ENCODE results near the gene UGT2B28.
"Not testable (repeated sequence)": the region's sequence is repeated elsewhere in the genome, so short reads cannot be mapped to it uniquely, and the experiment has no call there.

Gene UGT2B28

DNA sequence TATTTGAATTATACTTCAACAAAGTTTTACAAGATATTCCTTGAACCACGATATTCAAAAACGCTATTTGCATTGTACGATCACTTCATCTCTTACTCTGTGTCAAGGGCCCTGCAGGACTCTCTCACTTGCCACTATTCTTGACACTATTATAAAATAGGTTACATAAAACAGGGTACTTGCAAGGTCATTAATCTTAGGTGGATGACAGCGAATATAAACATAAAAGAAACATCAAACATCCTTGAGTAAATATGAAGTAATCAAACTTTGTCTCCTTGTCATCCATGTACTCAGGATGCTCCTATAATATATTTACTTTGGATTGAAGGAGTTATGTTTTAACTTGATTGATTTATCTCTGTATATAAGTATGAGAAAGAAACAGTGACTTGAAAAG is at the start of gene UGT2B28:
UGT2B28 (plus strand) TSS at position 395 of the 400 bp plus-strand sequence. CDS start 26 bp downstream, outside the sequence.
- DNase-seq (ENCODE audit: low read depth in 2 of 2), result not testable (repeated sequence)

DNA sequence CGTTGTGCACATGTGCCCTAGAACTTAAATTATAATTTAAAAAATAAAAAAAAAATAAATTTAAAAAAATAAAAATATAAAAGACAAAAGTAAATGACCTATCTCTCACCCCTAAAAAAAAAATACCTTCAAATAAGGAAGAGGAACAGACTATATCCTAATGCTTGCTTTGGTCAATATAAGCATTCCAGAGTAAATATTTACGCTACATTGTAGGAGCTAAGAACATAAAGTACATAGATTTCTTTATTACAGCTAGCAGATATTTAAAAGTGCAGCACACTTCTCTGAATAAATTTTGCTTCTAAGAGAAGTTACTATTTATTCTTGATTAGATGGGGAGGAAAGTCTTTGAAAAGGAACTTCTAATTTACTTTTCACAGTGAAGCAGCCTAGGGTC is 41.2 kb upstream of the UGT2B28 start:
- DNase-seq (ENCODE audit: low read depth in 2 of 2), result no peak

DNA sequence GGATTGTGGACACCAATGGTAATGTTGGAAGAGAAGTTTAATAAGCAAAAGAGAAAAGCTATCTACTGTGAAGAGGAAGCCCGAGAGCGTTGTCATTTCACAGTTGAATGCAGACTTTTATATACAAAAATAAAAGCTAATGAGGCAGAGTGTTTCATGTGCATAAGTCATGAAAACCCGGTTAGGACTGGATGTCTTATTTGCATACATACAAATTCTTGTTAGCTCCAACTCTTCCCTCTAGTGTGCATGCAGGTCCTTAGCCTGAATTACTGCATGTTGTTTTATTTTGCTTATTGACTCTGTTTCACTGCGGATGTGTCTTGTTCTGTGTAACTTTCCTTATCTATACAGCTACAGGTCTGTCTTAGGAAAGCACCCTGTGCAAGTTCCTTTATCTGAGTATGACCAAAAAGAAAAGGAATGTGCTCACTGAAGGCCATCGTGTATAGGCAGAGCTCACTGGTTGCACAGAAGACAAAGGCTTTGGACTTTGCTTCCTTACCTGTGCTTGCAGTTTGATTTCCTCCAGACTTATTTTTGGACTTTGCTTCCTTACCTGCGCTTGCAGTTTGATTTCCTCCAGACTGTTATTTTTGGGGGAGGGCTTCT is 40.6 kb upstream of the UGT2B28 start:
- DNase-seq (ENCODE audit: low read depth in 2 of 2), result no peak

DNA sequence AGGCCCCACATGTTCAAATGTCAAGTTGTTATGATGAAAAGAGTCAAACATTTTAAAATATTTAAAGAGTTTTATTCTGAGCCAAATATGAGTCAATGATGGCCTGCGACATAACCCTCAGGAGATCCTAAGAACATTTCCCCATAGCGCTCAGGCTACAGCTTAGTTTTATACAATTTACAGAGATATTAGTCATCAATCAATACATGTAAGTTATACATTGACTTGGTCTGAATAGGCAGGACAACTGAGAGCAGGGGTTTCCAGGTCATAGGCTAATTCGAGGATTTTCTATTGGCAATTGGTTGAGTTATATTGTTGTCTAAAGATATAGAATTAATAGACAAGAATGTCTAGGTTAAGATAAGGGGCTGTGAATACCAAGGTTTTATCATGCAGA is 39.5 kb upstream of the UGT2B28 start:
- DNase-seq (ENCODE audit: low read depth in 2 of 2), result not testable (repeated sequence)

DNA sequence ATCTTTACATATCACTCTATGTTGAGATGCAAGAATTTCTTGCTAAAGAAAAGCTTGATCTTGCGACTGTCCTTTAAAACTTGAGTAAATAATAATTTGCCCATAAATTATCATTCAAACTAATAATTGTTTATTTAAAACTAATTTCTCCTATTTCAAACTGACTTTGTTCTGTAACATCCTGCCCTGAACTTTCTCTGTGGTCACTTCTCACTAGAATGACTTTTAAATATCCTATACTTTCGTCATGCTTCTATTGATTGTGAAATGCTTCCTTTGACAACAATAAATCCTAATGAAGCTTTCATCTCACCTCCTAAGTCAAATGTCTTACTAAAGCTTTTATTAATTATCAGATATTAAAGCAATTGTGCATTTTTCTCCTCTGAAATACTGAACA is 38.5 kb upstream of the UGT2B28 start:
- not testable (repeated sequence) for DNase-seq (ENCODE audit: low read depth in 2 of 2)

DNA sequence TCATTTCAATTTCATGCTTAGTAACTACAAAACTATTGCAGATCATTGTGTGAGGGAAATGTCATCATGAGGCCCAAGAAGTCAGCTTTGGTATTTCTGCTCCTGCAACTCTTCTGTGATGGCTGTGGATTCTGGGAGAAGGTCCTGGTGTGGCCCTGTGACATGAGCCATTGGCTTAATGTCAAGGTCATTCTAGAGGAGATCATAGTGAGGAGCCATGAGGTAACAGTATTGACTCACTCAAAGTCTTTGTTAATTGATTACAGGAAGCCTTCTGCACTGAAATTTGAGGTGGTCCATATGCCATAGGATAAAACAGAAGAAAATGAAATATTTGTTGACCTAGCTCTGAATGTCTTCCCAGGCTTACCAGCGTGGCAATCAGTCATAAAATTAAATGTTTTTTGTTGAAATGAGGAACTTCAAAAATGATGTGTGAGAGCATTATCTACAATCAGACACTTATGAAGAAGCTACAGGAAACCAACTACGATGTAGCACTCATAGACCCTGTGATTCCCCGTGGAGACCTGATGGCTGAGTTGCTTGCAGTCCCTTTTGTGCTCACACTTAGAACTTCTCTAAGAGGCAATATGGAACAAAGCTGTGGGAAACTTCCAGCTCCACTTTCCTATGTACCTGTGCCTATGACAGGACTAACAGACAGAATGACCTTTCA is 37.6 kb upstream of the UGT2B28 start:
- DNase-seq (ENCODE audit: low read depth in 2 of 2), result not testable (repeated sequence)

DNA sequence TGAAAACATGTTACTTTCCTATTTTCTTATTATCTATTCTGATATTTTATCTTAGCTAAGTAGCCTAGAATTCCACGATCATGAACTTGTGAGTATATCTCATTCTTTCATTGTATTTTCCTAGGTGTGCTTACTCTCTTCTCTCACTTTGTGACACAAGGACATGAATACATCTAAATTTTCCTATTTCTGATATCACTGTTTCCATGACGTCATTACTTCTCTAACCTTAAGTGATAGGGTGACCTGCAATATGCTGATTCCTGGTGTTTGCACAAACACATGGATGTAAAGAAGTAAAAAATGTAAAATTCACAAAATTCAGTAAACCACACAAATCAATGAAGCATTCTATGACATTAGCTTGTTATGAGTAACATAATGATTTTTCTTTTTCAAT is 29.4 kb upstream of the UGT2B28 start:
- not testable (repeated sequence) for DNase-seq (ENCODE audit: low read depth in 2 of 2)

DNA sequence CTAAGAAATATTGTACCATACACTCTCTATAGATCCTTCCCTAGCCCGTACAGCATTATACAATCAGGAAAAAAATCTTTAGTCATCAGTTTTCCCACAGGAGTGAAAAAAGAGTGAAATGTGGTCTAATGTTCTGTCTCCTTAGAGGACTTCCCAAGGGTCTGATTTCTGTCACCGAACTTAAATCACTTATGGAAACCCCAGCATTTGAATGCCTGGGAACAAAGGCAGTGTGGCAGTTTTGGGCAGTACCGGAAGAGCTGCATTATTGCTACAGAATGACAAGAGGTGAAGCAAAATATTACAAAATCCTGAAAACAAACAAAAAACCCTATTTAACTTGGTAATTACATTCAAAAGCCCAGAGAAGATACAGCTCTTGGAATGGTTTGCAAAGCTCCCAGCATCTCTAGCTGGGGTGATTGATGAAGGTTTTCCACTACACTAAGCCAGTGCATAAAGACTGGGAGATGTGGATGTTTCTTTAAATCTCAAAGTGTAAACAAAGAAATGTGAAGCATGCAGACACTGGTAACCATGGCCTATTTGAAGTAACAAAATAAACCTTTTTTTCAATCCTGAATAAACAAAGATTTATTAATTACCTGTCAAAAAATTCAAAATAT is 27.0 kb upstream of the UGT2B28 start:
- not testable (repeated sequence) for DNase-seq (ENCODE audit: low read depth in 2 of 2)

DNA sequence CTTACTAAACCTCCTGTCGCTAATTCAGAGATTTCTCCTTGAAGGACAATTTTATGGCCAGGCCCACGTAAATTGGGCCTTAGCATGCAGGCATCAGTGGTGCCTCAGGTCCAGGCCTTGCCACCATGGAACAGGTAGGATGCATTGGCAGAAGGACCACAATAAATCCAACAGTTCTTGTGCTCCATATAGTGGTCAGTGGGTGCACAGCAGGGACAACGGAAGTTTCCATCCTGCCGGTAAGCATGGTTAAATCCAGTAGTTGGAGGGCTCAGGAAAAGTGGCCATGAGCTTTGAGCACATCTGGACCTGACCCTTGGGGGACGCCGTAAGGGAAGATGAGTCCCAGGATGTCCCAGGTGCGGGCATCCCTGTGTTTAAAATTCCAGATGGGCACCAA is 11.7 kb upstream of the UGT2B28 start:
- DNase-seq (ENCODE audit: low read depth in 2 of 2), result not testable (repeated sequence)

DNA sequence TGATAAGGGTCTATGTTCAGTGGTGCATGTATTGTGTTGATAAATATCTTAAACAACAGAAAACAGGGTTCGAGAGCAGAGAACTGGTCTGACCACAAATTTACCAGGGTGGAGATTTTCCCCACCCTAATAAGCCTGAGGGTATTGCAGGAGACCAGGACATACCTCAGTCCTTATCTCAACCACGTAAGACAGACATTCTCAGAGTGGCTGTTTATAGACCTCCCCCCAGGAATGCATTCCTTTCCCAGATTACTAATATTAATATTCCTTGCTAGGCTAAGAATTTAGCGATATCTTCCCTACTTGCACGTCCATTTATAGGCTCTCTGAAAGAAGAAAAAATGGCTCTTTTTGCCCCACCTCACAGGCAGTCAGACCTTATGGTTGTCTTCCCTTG is 16.1 kb downstream of the UGT2B28 start:
- DNase-seq (ENCODE audit: low read depth in 2 of 2), result not testable (repeated sequence)

DNA sequence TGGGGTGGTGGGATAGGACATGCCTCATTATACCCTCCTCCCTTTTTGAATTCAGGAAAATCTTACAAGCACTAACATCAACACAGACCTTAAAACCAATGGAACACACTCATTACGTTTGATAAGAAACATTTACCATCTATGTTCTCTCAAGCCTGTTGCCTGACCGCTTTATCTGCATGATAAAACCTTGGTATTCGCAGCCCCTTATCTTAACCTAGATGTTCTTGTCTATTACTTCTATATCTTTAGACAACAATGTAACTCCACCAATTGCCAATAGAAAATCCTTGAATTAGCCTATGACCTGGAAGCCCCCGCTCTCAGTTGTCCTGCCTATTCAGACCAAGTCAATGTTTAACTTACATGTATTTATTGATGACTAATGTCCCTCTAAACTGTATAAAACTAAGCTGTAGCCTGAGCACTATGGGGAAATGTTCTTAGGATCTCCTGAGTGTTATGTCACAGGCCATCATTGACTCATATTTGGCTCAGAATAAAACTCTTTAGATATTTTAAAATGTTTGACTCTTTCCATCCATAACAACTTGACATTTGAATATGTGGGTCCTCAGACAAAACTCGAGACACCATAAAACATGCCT is 28.3 kb downstream of the UGT2B28 start:
- not testable (repeated sequence) for DNase-seq (ENCODE audit: low read depth in 2 of 2)

DNA sequence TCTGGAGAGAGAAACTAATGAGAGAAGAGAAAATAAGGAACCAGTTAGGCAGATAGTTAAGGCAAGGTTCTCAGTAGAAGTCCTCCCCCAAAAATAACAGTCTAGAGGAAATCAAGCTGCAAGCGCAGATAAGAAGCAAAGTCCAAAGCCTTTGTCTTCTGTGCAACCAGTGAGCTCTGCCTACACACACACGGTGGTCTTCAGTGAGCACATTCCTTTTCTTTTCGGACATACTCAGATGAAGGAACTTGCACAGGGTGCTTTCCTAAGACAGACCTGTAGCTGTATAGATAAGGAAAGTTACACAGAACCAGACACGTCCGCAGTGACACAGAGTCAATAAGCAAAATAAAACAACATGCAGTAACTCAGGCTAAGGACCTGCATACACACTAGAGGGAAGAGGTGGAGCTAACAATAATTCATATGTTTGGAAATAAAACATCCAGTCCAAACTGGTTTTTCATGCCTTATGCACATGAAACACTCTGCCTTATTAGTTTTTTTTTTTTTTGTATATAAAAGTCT is 29.3 kb downstream of the UGT2B28 start:
- not testable (repeated sequence) for DNase-seq (ENCODE audit: low read depth in 2 of 2)

DNA sequence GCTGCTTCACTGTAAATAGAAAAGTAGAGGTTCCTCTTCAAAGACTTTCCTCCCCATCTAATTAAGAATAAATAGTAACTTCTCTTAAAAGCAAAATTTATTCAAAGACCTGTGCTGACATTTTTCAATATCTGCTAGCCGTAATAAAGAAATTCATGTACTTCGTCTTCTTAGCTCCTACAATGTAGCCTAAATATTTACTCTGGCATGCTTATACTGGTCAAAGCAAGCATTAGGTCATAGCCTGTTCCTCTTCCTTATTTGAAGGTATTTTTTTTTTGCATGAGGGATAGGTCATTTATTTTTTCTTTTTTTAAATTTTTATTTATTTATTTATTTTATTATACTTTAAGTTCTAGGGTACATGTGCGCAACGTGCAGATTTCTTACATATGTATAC is 30.0 kb downstream of the UGT2B28 start:
- DNase-seq (ENCODE audit: low read depth in 2 of 2), result not testable (repeated sequence)

DNA sequence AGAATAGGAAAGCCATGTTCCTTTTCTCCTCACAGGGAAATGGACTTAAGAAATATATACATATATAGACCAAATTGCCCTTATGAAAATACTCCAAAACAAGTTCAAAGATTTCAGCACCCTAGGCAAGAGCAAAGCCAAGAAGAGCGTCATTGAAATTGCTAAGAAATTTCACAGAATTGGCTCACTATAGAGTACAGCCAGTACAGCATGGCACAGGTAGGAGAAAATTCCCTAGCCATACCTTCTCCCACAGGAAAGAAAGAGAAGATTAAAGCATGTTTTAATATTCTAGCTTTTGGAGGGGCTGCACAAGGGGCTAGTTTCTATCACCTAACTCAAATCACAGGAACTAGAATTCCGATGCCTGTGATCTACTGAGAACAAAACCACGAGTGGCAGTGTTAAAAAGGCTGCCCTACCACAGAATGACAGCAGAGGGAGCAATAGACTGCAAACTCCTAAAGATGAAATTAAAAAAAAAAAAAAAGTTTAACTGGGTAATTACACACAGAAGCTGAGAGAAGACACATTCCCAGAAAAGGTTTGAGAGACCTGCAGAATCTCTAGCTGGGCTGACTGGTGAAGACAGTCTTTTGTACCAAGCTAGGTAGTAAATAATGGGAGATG is 37.5 kb downstream of the UGT2B28 start:
- DNase-seq (ENCODE audit: low read depth in 2 of 2), result not testable (repeated sequence)

DNA sequence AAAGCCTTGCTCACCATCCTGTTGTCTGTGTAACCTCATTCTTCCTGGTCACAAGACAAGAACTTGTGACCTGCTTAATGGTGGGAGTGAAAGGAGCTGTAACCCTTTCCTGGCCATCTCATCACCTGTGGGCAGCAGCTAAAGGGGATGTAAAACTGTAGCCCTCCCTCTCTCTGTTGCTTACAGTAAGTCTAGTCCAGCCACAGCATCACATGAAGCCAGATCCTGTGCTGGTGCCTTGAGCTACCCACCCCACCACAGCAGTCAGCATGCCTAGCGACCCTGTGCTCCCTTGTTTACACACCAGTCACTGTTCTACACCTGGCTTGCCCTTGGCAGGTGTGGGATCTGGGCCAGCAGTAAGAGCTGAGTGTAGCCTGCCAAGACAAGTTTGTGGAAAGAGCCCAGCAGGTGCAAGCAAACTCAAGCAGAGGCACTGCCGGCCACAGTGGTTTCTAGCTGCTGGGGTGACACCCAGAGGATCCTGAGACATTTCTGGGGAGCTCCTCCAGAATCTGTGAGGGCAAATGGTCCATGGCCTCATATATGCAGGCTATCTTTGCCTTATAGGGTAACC is 41.0 kb downstream of the UGT2B28 start:
- no peak for DNase-seq (ENCODE audit: low read depth in 2 of 2)

DNA sequence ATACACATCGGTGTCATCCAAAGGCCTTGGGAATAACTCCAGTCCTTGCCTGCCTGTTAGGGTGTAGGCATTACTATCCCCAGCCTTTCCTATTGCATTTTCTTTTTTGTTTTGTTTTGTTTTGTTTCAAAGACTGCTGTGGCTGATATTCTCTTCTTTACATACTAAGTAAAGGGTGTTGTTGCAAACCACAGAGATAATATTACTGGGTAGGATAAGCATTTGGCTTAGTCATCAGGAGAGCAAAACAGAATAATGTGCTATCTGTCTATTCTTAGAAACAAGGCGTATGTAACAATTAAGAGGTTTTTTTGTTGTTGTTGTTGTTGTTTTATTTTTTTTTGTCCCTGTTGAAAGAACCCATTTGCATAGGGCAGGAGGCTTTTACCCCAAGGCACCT is 41.8 kb downstream of the UGT2B28 start:
- no peak for DNase-seq (ENCODE audit: low read depth in 2 of 2)

DNA sequence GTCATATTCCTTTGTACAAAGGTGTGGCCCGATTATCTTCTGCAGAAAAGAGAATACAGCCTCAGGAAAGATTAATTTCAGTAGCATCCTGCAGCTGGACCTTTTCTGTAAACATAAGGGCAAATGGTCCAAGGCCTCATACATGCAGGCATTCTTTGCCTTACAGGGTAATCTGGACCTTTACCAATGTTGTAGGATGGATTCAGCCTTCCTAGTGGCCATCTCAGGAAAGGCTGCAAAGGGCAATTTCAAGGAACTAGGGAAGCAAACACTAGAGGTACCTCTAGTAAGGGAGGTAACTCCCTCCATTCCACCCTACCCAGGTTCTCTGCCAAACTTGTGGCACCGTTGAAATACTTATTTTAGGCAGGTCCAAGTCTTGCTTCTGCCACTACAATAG is 43.0 kb downstream of the UGT2B28 start:
- DNase-seq (ENCODE audit: low read depth in 2 of 2), result no peak

DNA sequence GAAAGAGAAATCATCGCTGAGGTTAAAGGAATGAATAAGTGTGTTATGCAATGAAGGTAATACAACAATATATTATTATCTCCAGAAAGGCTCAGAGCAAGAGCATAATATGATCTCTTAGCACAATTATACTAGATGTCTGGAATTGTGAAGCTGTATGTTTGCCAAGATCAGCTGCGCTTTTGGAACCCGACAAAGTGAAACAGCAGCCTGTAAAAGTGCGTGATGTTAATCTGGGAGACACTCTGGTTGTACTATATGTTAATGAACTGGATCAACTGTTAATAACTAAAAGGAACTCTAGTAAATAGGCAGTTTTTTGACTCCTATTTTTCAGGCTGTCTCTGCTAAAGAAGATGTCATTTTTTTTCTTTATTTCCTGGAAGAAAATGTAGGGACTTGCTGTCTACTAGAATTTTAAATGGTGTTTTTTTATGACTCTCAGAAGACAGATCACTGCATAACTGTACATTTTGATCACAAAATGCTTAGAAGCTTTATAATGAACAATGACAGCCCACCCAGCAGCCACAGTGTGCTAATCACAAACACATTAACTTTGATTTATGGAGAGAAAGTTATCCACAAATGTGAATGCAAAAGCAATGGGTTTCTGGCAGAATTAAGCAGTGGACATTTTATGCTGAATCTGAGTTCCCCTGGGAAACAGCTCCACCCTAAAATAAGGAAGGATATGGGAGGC is 50.2 kb downstream of the UGT2B28 start:
- no peak for DNase-seq (ENCODE audit: low read depth in 2 of 2)

DNA sequence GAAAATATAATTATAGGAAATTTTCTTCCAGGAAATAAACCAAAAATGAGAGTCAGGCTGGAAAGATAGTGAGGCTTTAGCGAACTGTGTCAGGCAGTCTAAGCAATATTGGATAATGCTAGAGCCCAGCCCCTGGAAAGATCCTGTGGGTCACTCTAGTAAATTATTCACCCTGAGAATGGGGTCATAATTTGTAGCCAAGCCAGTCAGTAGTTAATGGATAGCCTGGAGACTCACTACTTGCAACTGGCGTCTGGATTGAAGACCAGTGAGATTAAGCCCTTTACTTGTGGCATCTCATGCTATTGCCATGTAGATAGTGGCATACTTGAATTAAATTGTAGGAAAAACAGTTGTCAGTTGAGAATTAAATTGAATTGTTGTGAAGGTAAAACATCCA is 51.0 kb downstream of the UGT2B28 start:
- not testable (repeated sequence) for DNase-seq (ENCODE audit: low read depth in 2 of 2)

DNA sequence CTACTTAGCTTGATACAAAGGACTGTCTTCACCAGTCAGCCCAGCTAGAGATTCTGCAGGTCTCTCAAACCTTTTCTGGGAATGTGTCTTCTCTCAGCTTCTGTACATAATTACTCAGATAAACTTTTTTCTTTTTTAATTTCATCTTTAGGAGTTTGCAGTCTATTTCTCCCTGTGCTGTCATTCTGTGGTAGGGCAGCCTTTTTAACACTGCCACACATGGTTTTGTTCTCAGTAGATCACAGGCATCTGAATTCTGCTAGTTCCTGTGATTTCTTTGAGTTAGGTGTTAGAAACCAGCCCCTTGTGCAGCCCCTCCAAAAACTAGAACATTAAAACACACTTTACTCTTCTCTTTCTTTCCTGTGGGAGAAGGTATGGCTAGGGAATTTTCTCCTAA is 55.2 kb downstream of the UGT2B28 start:
- DNase-seq (ENCODE audit: low read depth in 2 of 2), result not testable (repeated sequence)

DNA sequence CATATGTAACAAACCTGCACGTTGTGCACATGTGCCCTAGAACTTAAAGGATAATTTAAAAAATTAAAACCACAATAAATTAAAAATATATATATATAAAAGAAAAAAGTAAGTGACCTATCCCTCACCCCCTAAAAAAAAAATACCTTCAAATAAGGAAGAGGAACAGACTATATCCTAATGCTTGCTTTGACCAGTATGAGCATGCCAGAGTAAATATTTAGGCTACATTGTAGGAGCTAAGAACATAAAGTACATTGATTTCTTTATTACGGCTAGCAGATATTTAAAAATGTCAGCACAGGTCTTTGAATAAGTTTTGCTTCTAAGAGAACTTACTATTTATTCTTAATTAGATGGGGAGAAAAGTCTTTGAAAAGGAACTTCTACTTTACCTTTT is 62.8 kb downstream of the UGT2B28 start:
- not testable (repeated sequence) for DNase-seq (ENCODE audit: low read depth in 2 of 2)
